SU-DHL-6 (cell line): Measurements from ENCODE around the gene CIT.

Source experiments
- EZH2phosphoT487 ChIP-seq: fragments of 200-600 bp; sonication (generic), shearing (Covaris generic); conservative IDR thresholded peaks from 2 replicates; pipeline ENCODE4 v1.6.1; 2018; ENCODE audit warnings: mild to moderate bottlenecking, antibody characterized with exemption, low read length, moderate library complexity, mixed read lengths
- TF ChIP-seq, protein P1 (sequence below): fragments of 200-600 bp; sonication (generic); IDR thresholded peaks from one replicate; pipeline ENCODE4 v1.5.1; 2017; ENCODE audit warnings: antibody characterized with exemption, mild to moderate bottlenecking, low read length, moderate library complexity; ENCODE audit not compliant: insufficient read depth, poor library complexity, severe bottlenecking

DNA sequence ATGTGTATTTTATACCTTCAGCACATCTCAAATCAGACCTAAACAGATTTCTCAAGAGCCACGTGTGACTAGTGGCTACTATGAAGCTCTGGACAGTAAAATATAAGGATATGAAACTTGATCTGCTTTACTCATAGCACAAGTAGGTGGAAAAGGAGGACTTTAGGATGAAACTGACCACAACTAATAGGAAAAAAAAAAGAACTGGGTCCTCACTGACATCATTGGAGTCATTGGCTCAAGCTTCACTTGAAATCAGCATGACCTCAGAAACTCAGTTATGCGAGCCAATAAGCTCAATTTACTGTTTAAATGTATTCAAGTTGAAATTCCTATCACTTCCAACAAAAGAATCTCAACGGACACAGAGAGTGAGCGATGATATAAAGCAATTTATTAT is 34.1 kb upstream of the CIT start:
- TF ChIP-seq, protein P1, sequence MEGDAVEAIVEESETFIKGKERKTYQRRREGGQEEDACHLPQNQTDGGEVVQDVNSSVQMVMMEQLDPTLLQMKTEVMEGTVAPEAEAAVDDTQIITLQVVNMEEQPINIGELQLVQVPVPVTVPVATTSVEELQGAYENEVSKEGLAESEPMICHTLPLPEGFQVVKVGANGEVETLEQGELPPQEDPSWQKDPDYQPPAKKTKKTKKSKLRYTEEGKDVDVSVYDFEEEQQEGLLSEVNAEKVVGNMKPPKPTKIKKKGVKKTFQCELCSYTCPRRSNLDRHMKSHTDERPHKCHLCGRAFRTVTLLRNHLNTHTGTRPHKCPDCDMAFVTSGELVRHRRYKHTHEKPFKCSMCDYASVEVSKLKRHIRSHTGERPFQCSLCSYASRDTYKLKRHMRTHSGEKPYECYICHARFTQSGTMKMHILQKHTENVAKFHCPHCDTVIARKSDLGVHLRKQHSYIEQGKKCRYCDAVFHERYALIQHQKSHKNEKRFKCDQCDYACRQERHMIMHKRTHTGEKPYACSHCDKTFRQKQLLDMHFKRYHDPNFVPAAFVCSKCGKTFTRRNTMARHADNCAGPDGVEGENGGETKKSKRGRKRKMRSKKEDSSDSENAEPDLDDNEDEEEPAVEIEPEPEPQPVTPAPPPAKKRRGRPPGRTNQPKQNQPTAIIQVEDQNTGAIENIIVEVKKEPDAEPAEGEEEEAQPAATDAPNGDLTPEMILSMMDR, result no peak
- no peak for TF ChIP-seq EZH2phosphoT487
